Fibroblast of lung (primary cell): ENCODE data around the gene ZC3H12C. TPM values are rescaled to one million over a fixed set of nuclear protein-coding genes. Genes with fewer than 3 reads are reported as not detected.

ENCODE experiments used
- DNase-seq, 2 donors: peaks; one replicate each; pipeline versions ENCODE4 v3.0.0 to v3.0.0-alpha.2; 2010; ENCODE audit warnings: low read depth in 2 of 2
- H2AFZ ChIP-seq: 2 replicates; pipeline ENCODE4 v1.5.1; 2012; ENCODE audit warnings: low read length, control low read depth, inconsistent platforms
- H3K27ac ChIP-seq: 2 replicates; pipeline ENCODE4 v1.5.1; 2011; ENCODE audit warnings: low read length, control low read depth; ENCODE audit not compliant: insufficient read depth
- H3K27me3 ChIP-seq: 2 replicates; pipeline ENCODE4 v1.5.1; 2011; ENCODE audit warnings: mild to moderate bottlenecking, low read length; ENCODE audit not compliant: control insufficient read depth, insufficient read depth
- H3K36me3 ChIP-seq: 2 replicates; pipeline ENCODE4 v1.5.1; 2011; ENCODE audit warnings: low read length; ENCODE audit not compliant: control insufficient read depth, insufficient read depth
- H3K4me1 ChIP-seq: 2 replicates; pipeline ENCODE4 v1.5.1; 2011; ENCODE audit warnings: low read length; ENCODE audit not compliant: control insufficient read depth, insufficient read depth; ENCODE audit errors: extremely low read depth
- H3K4me2 ChIP-seq: 2 replicates; pipeline ENCODE4 v1.5.1; 2011; ENCODE audit warnings: low read length, control low read depth; ENCODE audit not compliant: insufficient read depth; ENCODE audit errors: extremely low read depth
- H3K4me3 ChIP-seq, 4 experiments: fragments of 200-600 bp in 1 of 4; sonication (generic) in 1 of 4; replicated peaks in 1 of 4; 2 replicates each; pipeline ENCODE4 v1.5.1; 2011 to 2016; ENCODE audit warnings: low read length in 4 of 4, low read depth in 3 of 4, mild to moderate bottlenecking in 3 of 4, control low read depth in 2 of 4, inconsistent platforms in 1 of 4, mixed read lengths in 1 of 4; ENCODE audit not compliant: insufficient read depth in 1 of 4; ENCODE audit errors: control extremely low read depth in 1 of 4
- H3K79me2 ChIP-seq: 2 replicates; pipeline ENCODE4 v1.5.1; 2012; ENCODE audit warnings: mild to moderate bottlenecking, low read length, inconsistent platforms; ENCODE audit not compliant: control insufficient read depth, insufficient read depth
- H3K9ac ChIP-seq: 2 replicates; pipeline ENCODE4 v1.5.1; 2011; ENCODE audit warnings: mild to moderate bottlenecking, low read length, control low read depth; ENCODE audit not compliant: insufficient read depth
- H3K9me3 ChIP-seq: 2 replicates; pipeline ENCODE4 v1.5.1; 2012; ENCODE audit warnings: low read depth, low read length; ENCODE audit not compliant: control insufficient read depth, insufficient read depth
- H4K20me1 ChIP-seq: 2 replicates; pipeline ENCODE4 v1.5.1; 2011; ENCODE audit warnings: low read length; ENCODE audit not compliant: control insufficient read depth, insufficient read depth; ENCODE audit errors: extremely low read depth
- CTCF ChIP-seq, 2 donors: IDR thresholded peaks in 1 of 2; conservative IDR thresholded peaks in 1 of 2; 1 replicate in 1 of 2; 2 replicates in 1 of 2; pipeline ENCODE4 v1.5.1; 2011 to 2012; ENCODE audit warnings: low read length in 2 of 2, control low read depth in 1 of 2, inconsistent platforms in 1 of 2, low read depth in 1 of 2, mild to moderate bottlenecking in 1 of 2
- EZH2 ChIP-seq: IDR thresholded peaks from 2 replicates; pipeline ENCODE4 v1.5.1; 2012; ENCODE audit warnings: low read length, control low read depth, mild to moderate bottlenecking; ENCODE audit errors: missing control alignments
- polyA plus RNA-seq, 2 donors: library from polyadenylated mRNA; depleted of rRNA in 1 of 2; stranded (reverse) in 1 of 2; unstranded in 1 of 2; fragments of >200 nt; gene quantifications; 2 replicates each; pipeline ENCODE4 v1.2.1, GENCODE V29; 2011 to 2012; ENCODE audit warnings: missing spikeins in 1 of 2
- total RNA-seq: library from RNA; depleted of rRNA; stranded (reverse); fragments of >200 nt; gene quantifications from 2 replicates; pipeline ENCODE4 v1.2.1, GENCODE V29; 2014

ZC3H12C gene
- total and polyA plus RNA-seq, 2 donors (not counting 1 experiment from before 2014, with no cell fraction given), result 7.2 to 10.1 TPM

GRCh38 chr11:110086892-110087309, 6.3 kb upstream of the ZC3H12C start:
- H3K9me3 ChIP-seq, result no peaks in the 10 kb centered on the region
- no peaks in the 10 kb centered on the region for H3K27me3 ChIP-seq
- no peaks in the 10 kb centered on the region for H4K20me1 ChIP-seq
- TF ChIP-seq EZH2 (no peak), CTCF (conservative IDR thresholded peaks at IDR 0.05 in 1 of 2, IDR thresholded peaks at IDR 0.05 in 1 of 2; ENCODE audit: low read depth in 1 of 2, low read length in 2 of 2) (no peak)
- no peak overlapping the region for H3K9ac ChIP-seq
- H3K4me1 ChIP-seq, result peaks cover under 1% of the 10 kb centered on the region
- no peak overlapping the region for H2AFZ ChIP-seq
- no peaks in the 10 kb centered on the region for H3K79me2 ChIP-seq
- DNase-seq, result peak; percentile 37 to 62
- no peak overlapping the region for H3K4me3 ChIP-seq
- H3K4me2 ChIP-seq, result no peak overlapping the region
- no peaks in the 10 kb centered on the region for H3K36me3 ChIP-seq
- H3K27ac ChIP-seq, result no peak overlapping the region

GRCh38 chr11:110087812-110088534, 5.2 kb upstream of the ZC3H12C start:
- Histone ChIP-seq H3K9ac (no peak overlapping the region), H3K79me2 (no peaks in the 10 kb centered on the region), H2AFZ (no peak overlapping the region), H3K4me1 (peaks cover 3% of the 10 kb centered on the region), H3K4me2 (no peak overlapping the region), H3K27ac (no peak overlapping the region), H3K36me3 (no peaks in the 10 kb centered on the region), H3K9me3 (no peaks in the 10 kb centered on the region), H3K4me3 (no peak overlapping the region), H3K27me3 (no peaks in the 10 kb centered on the region), H4K20me1 (no peaks in the 10 kb centered on the region)
- DNase-seq, result peak; percentile 44 to 88
- no peak for TF ChIP-seq EZH2
- no peak for TF ChIP-seq CTCF (conservative IDR thresholded peaks at IDR 0.05 in 1 of 2, IDR thresholded peaks at IDR 0.05 in 1 of 2; ENCODE audit: low read depth in 1 of 2, low read length in 2 of 2)

- TF ChIP-seq EZH2, result no peak
- no peak for TF ChIP-seq CTCF (conservative IDR thresholded peaks at IDR 0.05 in 1 of 2, IDR thresholded peaks at IDR 0.05 in 1 of 2; ENCODE audit: low read depth in 1 of 2, low read length in 2 of 2)
- H3K4me2 ChIP-seq, result no peak overlapping the region
- H2AFZ ChIP-seq, result no peak overlapping the region
- no peak for DNase-seq
- peaks cover 2% of the 10 kb centered on the region for H3K79me2 ChIP-seq
- H3K4me1 ChIP-seq, result peaks cover 3% of the 10 kb centered on the region
- H3K36me3 ChIP-seq, result no peaks in the 10 kb centered on the region
- H3K4me3 ChIP-seq, result no peak overlapping the region
- H4K20me1 ChIP-seq, result no peaks in the 10 kb centered on the region
- no peak overlapping the region for H3K27ac ChIP-seq
- no peak overlapping the region for H3K9ac ChIP-seq
- H3K27me3 ChIP-seq, result no peaks in the 10 kb centered on the region
- H3K9me3 ChIP-seq, result no peaks in the 10 kb centered on the region
These were observed 4.5 kb upstream of the ZC3H12C start for GRCh38 chr11:110088535-110089344.
